Pancreas (tissue), 10 donors: Measurements from ENCODE around the gene SOX5. TPM values are rescaled to one million over a fixed set of nuclear protein-coding genes. Genes with fewer than 3 reads are reported as not detected.

Experiments used
- ATAC-seq, 4 donors: fragments of 200-7000 bp; cut with Tn5 transposase; one replicate each; pipeline versions ENCODE4 v1.8.0 to v1.9.1; 2020; ENCODE audit warnings: mild to moderate bottlenecking in 4 of 4, moderate library complexity in 4 of 4
- DNase-seq, 6 donors: peaks; one replicate each; pipeline ENCODE4 v3.0.0-alpha.2; 2020
- FAIRE-seq: peaks from 2 replicates; lab custom pipeline; 2012; peaks lifted over from hg19 to GRCh38; lab: Jason Lieb, UNC
- H3K27ac ChIP-seq, 4 donors: fragments of 200-600 bp; sonication (generic); 1 replicate in 3 of 4; 2 replicates in 1 of 4; pipeline versions ENCODE4 v1.5.0 to v1.8.0; 2020
- H3K27me3 ChIP-seq, 4 donors: fragments of 200-600 bp; one replicate each; pipeline ENCODE4 v1.8.0; 2021
- H3K36me3 ChIP-seq, 3 donors: fragments of 200-600 bp; sonication (generic) in 1 of 3; one replicate each; pipeline versions ENCODE4 v1.5.0 to v1.8.0; 2020 to 2021
- H3K4me1 ChIP-seq, 3 donors: fragments of 200-600 bp; one replicate each; pipeline ENCODE4 v1.8.0; 2021
- H3K4me3 ChIP-seq, 4 donors: fragments of 200-600 bp; sonication (generic) in 2 of 4; one replicate each; pipeline versions ENCODE4 v1.5.0 to v1.8.0; 2020 to 2021
- H3K9me3 ChIP-seq, 4 donors: fragments of 200-600 bp; one replicate each; pipeline ENCODE4 v1.8.0; 2021
- CTCF ChIP-seq, 4 donors: fragments of 200-600 bp; sonication (generic) in 3 of 4; IDR thresholded peaks; one replicate each; pipeline versions ENCODE4 v1.5.0 to v1.8.0; 2021; ENCODE audit warnings: antibody characterized with exemption in 4 of 4
- WGBS, 2 donors: extraction: QIAGEN DNeasy Blood & Tissue Kit; methylation state at CpG; one replicate each; pipeline ENCODE4 v1.1.7; 2013; 5-methylcytosine and 5-hydroxymethylcytosine counted together
- intact Hi-C, 3 donors: fragments of 100-400 bp; cut with DNase I; formaldehyde crosslinking; loops; one replicate each; pipeline versions ENCODE4 v1.11.1 to v1.14.2; 2022
- polyA plus RNA-seq, 2 donors: library from polyadenylated mRNA; stranded (reverse); fragments of 200-250 nt; gene quantifications; one replicate each; pipeline ENCODE4 v1.2.3, GENCODE V29; 2013
- total RNA-seq, 6 donors: library from RNA; stranded (reverse); fragmentation: NEBNext Ultra II Directional in 4 of 6; extraction: Animal tissue kit (Norgen Biotek cat#: 25700) in 4 of 6; gene quantifications; one replicate each; pipeline versions ENCODE4 v1.2.1 to v1.2.4, GENCODE V29; 2021 to 2023
- donor health status: healthy with polysubstance abuse.
- donor health status: DM: no; HTN: no; CAD: no; lungs with moderate emphysema.
- donor health status: DM: no; HTN: no; CAD: no.
- donor health status: control.
- donor health status: control.
- donor health status: Bipolar disorder and iron deficiency.
- donor health status: DM: yes; HTN: yes; CAD: no.
- donor health status: DM: no; HTN: no; CAD: no.
- donor health status: DM: no; HTN: no; CAD: no.
- donor health status: DM: yes; HTN: yes; CAD: no.

Gene SOX5
- total and polyA plus RNA-seq, 8 donors: 0.47 to 2.5 (median 1.6) TPM

- intact Hi-C loops: no loop called here
- ATAC-seq (peak in 1 of 4 donors; percentile 27), FAIRE-seq (no peak), DNase-seq (no peak)
- Histone ChIP-seq H3K9me3 (no peaks in the 10 kb centered on the region), H3K4me1 (no peaks in the 10 kb centered on the region), H3K36me3 (no peaks in the 10 kb centered on the region), H3K4me3 (no peak overlapping the region), H3K27ac (no peak overlapping the region), H3K27me3 (no peaks in the 10 kb centered on the region)
- 68 to 80% methylated on average over 2 of the region's 2 CpGs for WGBS, 2 donors
- no peak for TF ChIP-seq CTCF (IDR thresholded peaks at IDR 0.05)
These were observed 398.7 kb downstream of the SOX5 start for GRCh38 chr12:23550753-23551152.

- H3K4me1 ChIP-seq: no peaks in the 10 kb centered on the region
- intact Hi-C loops: no loop called here
- H3K9me3 ChIP-seq: no peaks in the 10 kb centered on the region
- H3K27me3 ChIP-seq: no peaks in the 10 kb centered on the region
- no peak for FAIRE-seq
- no peak overlapping the region for H3K4me3 ChIP-seq
- H3K27ac ChIP-seq: no peak overlapping the region
- DNase-seq: no peak
- no peak for ATAC-seq
- no peak for TF ChIP-seq CTCF (IDR thresholded peaks at IDR 0.05)
- H3K36me3 ChIP-seq: no peaks in the 10 kb centered on the region
These were observed 400.7 kb downstream of the SOX5 start for GRCh38 chr12:23548742-23549141.

GRCh38 chr12:23546756-23547155 lies 402.7 kb downstream of the SOX5 start:
- H3K27me3 ChIP-seq: no peaks in the 10 kb centered on the region
- no peak overlapping the region for H3K27ac ChIP-seq
- no peak overlapping the region for H3K4me3 ChIP-seq
- no peaks in the 10 kb centered on the region for H3K9me3 ChIP-seq
- TF ChIP-seq CTCF (IDR thresholded peaks at IDR 0.05): no peak
- DNase-seq: no peak
- intact Hi-C loops: no loop called here
- no peak for ATAC-seq
- 60 to 67% methylated on average over 4 of the region's 4 CpGs for WGBS, 2 donors
- H3K36me3 ChIP-seq: no peaks in the 10 kb centered on the region
- H3K4me1 ChIP-seq: no peaks in the 10 kb centered on the region
- FAIRE-seq: no peak

GRCh38 chr12:23543767-23544166 lies 405.7 kb downstream of the SOX5 start:
- no peak for ATAC-seq
- Histone ChIP-seq H3K36me3 (no peaks in the 10 kb centered on the region), H3K4me1 (no peaks in the 10 kb centered on the region), H3K27me3 (no peaks in the 10 kb centered on the region), H3K27ac (no peak overlapping the region), H3K9me3 (no peaks in the 10 kb centered on the region), H3K4me3 (no peak overlapping the region)
- intact Hi-C loops: no loop called here
- WGBS, 2 donors: 69 to 92% methylated on average over 1 of the region's 1 CpG
- no peak for FAIRE-seq
- DNase-seq: no peak
- no peak for TF ChIP-seq CTCF (IDR thresholded peaks at IDR 0.05)

GRCh38 chr12:23542187-23542586 lies 407.3 kb downstream of the SOX5 start:
- no peaks in the 10 kb centered on the region for H3K27me3 ChIP-seq
- FAIRE-seq (no peak), DNase-seq (no peak), ATAC-seq (no peak)
- H3K4me3 ChIP-seq: no peak overlapping the region
- TF ChIP-seq CTCF (IDR thresholded peaks at IDR 0.05): no peak
- H3K36me3 ChIP-seq: no peaks in the 10 kb centered on the region
- 88 to 94% methylated on average over 3 of the region's 3 CpGs for WGBS, 2 donors
- H3K27ac ChIP-seq: no peak overlapping the region
- H3K4me1 ChIP-seq: no peaks in the 10 kb centered on the region
- H3K9me3 ChIP-seq: no peaks in the 10 kb centered on the region
- intact Hi-C loops: no loop called here
